Tibial nerve (tissue), 4 donors: Measurements from ENCODE around the gene SECISBP2L.

Source experiments
- CTCF ChIP-seq, 5 experiments: fragments of 200-600 bp in 3 of 5; fragments of 450-650 bp in 2 of 5; sonication (generic) in 3 of 5; IDR thresholded peaks; one replicate each; pipeline ENCODE4 v1.5.1; 2016 to 2019; ENCODE audit warnings: antibody characterized with exemption in 5 of 5, mild to moderate bottlenecking in 3 of 5, moderate library complexity in 2 of 5
- EP300 ChIP-seq, 2 donors: sonication (generic); formaldehyde crosslinking; IDR thresholded peaks; one replicate each; pipeline ENCODE4 v1.6.1; 2017; ENCODE audit warnings: antibody characterized with exemption in 2 of 2, mild to moderate bottlenecking in 1 of 2
- POLR2A ChIP-seq, 2 donors: fragments of 450-650 bp; IDR thresholded peaks; one replicate each; pipeline ENCODE4 v1.6.1; 2017; ENCODE audit warnings: antibody characterized with exemption in 2 of 2, mild to moderate bottlenecking in 2 of 2, moderate library complexity in 2 of 2

- no peak for TF ChIP-seq CTCF (IDR thresholded peaks at IDR 0.05)
- TF ChIP-seq EP300 (IDR thresholded peaks at IDR 0.05): no peak
- no peak for TF ChIP-seq POLR2A (IDR thresholded peaks at IDR 0.05)
Measured at GRCh38 chr15:48985516-48985915, 60.7 kb downstream of the SECISBP2L start.
